HG02852 (cell line): ENCODE data around the gene NLGN1.
"Not testable (repeated sequence)": the region's sequence is repeated elsewhere in the genome, so short reads cannot be mapped to it uniquely, and the experiment has no call there.

Experiments
- ATAC-seq: cut with Tn5 transposase; IDR thresholded peaks from one replicate; pipeline ENCODE4 v1.9.1; 2021; ENCODE audit warnings: mild to moderate bottlenecking, moderate library complexity; ENCODE audit not compliant: unreplicated experiment

The NLGN1 gene

DNA sequence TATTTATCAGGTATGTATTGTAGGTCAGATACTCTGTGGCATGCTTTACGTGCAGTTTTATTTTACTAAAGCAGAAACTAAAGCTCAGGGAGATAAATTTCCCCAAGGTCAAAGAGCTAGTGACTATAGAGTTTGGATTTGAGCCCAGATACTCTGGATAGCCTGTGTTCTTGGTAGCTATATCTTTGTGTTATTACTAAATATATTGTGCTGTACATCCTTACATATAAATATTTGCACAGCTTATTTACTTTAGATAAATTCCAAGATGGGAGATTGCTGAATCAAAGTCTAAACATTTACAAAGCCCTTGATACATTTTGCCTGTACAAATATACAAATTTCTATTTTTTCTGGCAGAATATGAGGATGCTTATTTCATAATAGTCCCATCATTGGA is 800.7 kb downstream of the NLGN1 start:
- no peak for ATAC-seq

DNA sequence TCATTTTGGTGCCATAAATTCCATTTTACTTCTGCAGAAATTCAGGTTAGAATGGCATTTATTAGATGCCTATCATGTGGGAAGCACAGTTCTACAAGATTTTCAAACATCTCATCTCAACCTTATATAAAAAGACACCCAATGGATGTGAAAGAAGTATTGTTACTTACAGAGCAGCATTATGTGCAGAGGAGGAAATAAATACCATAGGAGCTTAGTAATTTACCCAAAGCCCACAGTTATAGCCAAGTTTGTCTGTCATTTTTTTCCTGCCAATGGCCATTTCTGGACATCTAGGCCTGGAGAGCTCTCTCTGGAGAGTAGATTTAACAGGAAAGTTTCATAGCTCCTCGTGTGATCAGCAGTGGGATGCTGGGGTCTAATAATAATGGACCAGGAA is 802.2 kb downstream of the NLGN1 start:
- no peak for ATAC-seq

GRCh38 chr3:174202116-174202515 is 804.6 kb downstream of the NLGN1 start:
- ATAC-seq: no peak

GRCh38 chr3:174202561-174202960 is 805.0 kb downstream of the NLGN1 start:
- ATAC-seq: no peak

GRCh38 chr3:174204765-174205164 is 807.2 kb downstream of the NLGN1 start:
- ATAC-seq: no peak

DNA sequence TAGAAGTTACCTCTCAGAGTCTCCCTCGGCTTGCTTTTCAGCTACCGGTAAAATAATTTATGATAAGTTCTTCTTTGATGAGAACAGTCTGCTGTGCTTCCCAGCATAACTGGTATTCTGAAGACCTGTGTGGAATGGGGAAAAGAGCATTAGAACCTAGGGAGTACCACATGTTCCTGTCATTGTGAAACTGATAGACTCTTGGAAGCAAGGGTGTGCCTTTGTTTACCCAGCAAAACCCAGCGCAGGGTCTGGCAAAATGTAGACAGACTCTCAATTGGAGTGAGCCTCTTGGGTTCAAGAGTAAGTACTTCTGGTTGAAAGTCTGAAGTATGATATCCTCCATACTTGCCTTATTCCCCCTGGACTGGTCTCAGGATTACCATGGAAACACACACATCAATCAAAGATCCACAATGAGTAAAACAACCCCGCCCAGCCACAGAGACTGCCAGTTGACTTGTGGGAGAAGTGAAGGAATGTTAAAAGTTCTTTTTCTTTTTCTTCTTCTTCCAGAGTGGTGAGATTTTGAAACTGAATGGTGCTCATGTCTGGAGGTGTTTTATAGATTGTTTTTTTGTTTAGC is 809.2 kb downstream of the NLGN1 start:
- no peak for ATAC-seq

- no peak for ATAC-seq
Observed at GRCh38 chr3:174208161-174208560, 810.6 kb downstream of the NLGN1 start.

DNA sequence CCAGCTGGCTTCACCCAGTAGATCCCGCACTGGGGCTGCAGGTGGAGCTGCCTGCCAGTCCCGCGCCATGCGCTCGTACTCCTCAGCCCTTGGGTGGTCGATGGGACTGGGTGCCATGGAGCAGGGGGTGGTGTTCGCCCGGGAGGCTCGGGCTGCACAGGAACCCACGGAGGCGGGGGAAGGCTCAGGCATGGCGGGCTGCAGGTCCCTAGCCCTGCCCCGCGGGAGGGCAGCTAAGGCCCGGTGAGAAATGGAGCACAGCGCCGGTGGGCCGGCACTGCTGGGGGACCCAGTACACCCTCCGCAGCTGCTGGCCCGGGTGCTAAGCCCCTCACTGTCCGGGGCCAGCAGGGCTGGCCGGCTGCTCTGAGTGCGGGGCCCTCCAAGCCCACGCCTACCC is 814.4 kb downstream of the NLGN1 start:
- ATAC-seq: not testable (repeated sequence)

- no peak for ATAC-seq
Observed at GRCh38 chr3:174215456-174215855, 817.9 kb downstream of the NLGN1 start.

- no peak for ATAC-seq
Observed at GRCh38 chr3:174216019-174216418, 818.5 kb downstream of the NLGN1 start.

DNA sequence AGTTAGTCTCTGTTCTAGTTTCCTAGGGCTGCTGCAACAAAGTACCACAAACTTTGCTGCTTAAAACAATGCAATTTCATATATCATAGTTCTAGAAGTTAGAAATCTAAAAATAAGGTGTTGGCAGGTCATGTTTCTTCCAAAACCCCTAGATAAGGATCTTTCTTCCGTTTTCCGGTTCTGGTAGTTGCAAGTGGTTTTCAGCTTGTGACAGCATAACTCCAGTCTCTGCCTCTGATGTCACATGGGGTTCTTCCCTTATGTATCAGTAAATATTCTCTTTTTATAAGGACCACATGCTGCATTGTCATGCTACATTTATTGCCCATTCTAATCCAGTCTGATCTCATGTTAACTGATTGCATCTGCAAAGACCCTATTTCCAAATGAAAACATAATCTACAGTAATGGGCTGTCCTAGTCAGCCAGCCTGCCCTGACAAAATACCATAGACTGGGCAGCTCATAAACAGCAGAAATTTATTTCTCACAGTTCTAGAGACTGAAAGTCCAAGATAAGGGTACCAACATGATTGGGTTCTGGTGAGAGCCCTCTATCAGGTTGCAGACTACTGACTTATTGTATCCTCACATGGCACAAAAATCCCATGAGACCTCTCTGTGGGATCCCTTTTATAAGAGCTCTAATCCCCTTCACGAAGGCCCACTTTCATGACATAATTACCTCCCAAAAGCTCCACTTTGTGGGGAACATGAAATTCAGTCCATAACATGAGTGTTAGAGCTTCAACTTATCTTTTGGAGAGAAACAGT is 819.6 kb downstream of the NLGN1 start:
- ATAC-seq: no peak

- ATAC-seq: no peak
Observed at GRCh38 chr3:174218016-174218415, 820.5 kb downstream of the NLGN1 start.

DNA sequence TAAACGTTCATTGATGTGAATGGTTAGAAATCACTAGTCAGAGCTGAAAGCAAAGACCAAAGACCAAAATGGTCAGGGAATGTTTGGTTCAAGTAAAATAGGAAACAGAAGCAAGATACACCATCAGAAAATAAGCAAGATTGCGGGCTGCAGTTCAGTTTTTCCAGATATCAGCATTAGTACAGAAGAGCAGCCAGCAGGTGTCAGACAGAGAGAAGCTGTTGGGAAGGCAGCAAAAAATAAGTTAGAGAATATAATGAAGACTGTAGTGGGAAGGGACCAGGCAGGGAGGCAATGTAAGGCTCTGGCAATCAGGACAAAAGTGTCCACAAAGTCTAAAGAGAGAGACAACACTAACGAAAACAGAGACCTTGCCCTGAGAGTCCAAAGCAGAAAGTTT is 822.2 kb downstream of the NLGN1 start:
- no peak for ATAC-seq

DNA sequence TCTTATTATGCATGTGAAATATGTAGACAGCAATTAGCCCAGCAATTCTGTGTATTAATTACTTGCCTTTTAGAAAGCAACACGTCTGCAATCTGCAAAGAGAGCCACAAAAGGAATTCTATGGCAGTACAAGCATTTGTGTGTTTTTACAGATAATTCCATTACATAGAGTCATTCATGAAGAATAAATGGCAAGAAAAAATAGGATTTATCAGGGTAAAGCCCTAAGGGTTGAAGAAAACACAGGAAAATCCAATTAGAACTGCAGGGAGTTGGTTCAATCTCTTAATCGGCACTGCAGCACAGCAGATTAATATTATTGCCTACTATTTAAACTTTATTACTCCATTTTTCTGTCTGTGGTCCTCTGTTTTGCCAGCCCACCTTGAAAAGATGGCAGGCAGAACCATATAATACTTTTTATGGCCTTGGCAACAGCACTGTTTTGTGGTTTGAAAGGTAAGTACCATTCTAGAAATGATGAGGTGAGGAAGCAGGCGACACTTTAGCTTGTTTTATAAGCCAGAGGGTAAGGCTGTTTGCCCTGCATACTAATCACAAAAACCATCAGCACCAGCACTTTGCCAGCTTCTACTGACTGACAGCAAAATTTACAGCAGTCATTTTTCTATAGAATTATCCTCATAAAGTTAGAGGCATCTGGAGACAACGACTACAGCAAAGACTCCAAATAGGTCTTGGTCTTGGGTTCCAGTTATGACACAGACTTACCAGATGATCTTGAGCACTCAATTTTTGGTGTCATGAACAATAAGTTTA is 823.4 kb downstream of the NLGN1 start:
- no peak for ATAC-seq

- ATAC-seq: no peak
Observed at GRCh38 chr3:174223042-174223441, 825.5 kb downstream of the NLGN1 start.

DNA sequence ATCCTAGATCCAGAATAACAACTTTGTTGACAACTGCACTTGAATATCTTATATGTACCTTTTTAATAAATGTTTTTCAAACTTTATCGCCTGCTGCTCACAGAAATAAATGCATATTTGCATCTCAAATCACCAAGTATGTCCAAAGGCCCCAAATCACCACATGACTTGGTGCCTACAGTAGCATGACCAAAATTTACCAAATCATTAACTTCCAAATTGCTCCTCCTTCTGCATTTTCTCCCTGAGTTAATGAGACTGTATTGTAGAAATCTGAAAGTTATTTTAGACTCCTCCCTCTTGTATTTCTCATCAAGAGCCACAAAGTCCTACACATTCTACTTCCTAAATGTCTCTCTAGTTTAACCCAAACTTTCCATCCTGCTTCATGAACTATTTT is 826.1 kb downstream of the NLGN1 start:
- ATAC-seq: no peak

DNA sequence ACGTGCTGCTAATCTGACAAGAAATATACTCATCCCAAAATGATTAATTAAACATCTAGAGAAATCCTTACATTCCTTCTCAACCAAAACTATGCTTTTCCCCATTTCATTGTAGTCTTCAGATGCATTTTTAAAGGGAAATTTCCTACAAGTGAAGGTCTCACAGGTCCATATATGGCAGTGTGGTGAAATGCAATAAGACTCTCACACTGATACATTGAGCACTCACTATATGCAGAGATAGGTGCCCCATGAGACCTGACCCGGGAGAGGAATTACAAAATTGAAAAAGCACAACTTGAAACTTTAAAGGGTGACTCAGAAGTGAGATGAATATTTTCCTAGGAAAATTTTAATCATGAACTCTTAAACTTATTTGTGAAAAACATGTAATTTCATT is 832.4 kb downstream of the NLGN1 start:
- ATAC-seq: no peak

DNA sequence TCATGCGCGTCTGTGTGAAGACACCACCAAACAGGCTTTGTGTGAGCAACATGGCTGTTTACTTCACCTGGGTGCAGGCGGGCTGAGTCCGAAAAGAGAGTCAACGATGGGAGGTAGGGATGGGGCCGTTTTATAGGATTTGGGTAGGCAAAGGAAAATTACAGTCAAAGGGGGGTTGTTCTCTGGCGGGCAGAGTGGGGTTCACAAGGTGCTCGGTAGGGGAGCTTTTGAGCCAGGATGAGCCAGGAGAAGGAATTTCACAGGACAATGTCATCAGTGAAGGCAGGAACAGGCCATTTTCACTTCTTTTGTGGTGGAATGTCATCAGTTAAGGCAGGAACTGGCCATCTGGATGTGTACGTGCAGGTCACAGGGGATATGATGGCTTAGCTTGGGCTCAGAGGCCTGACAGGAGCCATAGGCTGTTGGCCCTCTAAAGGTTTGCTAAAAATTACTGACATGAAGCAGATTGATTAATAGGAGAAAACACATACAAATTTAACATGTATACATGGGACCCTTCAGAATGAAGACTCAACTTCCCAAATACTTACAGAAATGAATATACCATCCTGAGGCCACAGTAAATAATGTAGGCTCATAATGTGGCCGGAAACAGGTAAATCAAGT is 834.6 kb downstream of the NLGN1 start:
- not testable (repeated sequence) for ATAC-seq

DNA sequence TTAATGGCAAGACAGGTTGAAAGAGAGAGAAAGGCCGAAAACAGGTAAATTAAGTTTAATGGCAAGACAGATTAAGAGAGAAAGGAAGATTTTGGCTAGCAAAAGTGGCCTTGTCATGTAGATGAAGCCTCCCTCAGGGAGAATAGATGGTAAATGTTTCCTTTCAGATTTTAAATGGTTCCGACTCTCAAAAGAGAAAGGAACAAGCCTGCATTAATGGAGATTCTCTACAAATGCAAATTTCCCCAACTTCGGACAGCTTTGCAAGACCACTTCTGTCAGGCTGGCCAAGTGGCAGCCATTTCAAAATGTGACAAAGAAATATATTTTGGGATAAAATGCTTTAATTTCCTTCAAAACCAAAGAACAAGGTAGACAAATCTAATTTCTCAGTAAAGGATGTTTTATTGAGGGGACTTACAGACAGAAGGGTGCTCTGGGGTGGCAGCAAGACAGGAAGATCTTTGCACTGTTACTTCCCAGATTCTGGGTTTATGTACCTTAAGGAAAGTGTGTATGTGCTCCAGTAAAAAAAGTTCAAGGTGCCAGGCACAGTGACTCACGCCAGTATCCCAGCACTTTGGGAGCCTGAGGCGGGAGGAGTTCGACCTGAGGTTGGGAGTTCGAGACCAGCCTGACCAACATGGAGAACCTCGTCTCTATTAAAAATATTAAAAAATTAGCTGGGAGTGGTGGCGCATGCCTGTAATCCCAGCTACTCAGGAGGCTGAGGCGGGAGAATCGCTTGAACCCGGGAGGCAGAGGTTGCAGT is 835.3 kb downstream of the NLGN1 start:
- no peak for ATAC-seq

- ATAC-seq: no peak
Observed at GRCh38 chr3:174233511-174233910, 836.0 kb downstream of the NLGN1 start.
